ENCODE results near the gene PSMD9. TPM values are rescaled to one million over a fixed set of nuclear protein-coding genes. Genes with fewer than 3 reads are reported as not detected.

PSMD9 gene
- total RNA-seq, 1 donor from 2014 or later, result 38.8 TPM

- Mint-ChIP-seq H3K4me1 (ENCODE audit: low read depth) (peaks cover 2% of the 10 kb centered on the region), H3K36me3 (ENCODE audit: insufficient read depth) (peaks cover 5% of the 10 kb centered on the region), H3K4me3 (ENCODE audit: low read depth) (peak within 1 kb of the TSS; percentile 70), H3K27me3 (no peaks in the 10 kb centered on the region), H3K9me3 (ENCODE audit: low read depth) (no peaks in the 10 kb centered on the region), H3K27ac (peak within 1 kb of the TSS; percentile 86)
- peak; percentile 65 for TF ChIP-seq CTCF (IDR thresholded peaks at IDR 0.05; ENCODE audit: unreplicated experiment)
- DNase-seq (ENCODE audit: low spot score, unreplicated experiment), result peak; percentile 83
These were observed 29.5 kb downstream of the PSMD9 start, which contains the start of gene CFAP251 for GRCh38 chr12:121917950-121918678. Gene CFAP251 (plus strand): TSS chr12:121918592. CDS start chr12:121921306, 2,714 bp downstream.

DNA sequence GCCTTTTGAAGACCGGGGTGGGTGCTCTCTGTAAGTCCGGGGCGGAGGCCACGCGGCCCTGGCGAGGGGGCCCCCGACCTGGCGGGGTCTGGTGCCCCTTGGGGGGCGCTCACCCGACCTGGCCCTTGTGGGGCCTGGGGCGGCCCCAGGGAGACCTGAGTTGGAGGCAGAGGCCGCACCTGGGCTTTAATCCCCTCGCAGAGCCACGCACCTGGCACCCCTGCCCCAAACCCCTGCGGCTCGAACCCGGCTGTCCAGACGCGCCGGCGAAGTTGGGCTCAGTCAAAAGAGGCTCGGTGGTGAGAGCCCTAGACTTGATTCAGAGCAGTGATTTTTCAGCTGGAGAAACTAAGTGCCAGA, 30.1 kb downstream of the PSMD9 start:
- Mint-ChIP-seq H3K4me1 (ENCODE audit: low read depth) (peaks cover 2% of the 10 kb centered on the region), H3K9me3 (ENCODE audit: low read depth) (no peaks in the 10 kb centered on the region), H3K27ac (no peak overlapping the region), H3K27me3 (peaks cover 2% of the 10 kb centered on the region), H3K36me3 (ENCODE audit: insufficient read depth) (peaks cover 5% of the 10 kb centered on the region), H3K4me3 (ENCODE audit: low read depth) (peak overlapping the region; percentile 70)
- DNase-seq (ENCODE audit: low spot score, unreplicated experiment), result no peak
- no peak for TF ChIP-seq CTCF (IDR thresholded peaks at IDR 0.05; ENCODE audit: unreplicated experiment)

DNA sequence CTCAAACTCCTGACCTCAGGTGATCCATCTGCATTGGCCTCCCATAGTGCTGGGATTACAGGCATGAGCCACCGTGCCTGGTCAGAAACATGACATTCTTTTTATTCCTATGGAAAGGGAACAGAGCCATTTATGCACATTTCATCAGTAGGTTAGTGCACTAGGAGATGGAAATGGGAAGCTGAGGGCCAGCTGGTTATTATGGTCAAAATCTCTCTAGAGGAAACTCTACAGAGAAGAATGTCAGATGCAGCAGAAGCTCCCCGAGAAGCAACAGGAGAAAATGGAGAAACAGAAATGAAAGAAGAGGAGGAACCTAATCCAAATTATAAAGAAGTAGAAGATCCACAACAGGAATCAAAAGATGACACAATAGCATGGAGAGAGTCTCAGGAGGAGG, 32.5 kb downstream of the PSMD9 start:
- H3K27ac Mint-ChIP-seq, result no peak overlapping the region
- H3K4me3 Mint-ChIP-seq (ENCODE audit: low read depth), result no peak overlapping the region
- H3K4me1 Mint-ChIP-seq (ENCODE audit: low read depth), result peaks cover 10% of the 10 kb centered on the region
- H3K27me3 Mint-ChIP-seq, result peaks cover 6% of the 10 kb centered on the region
- peaks cover 5% of the 10 kb centered on the region for H3K36me3 Mint-ChIP-seq (ENCODE audit: insufficient read depth)
- TF ChIP-seq CTCF (IDR thresholded peaks at IDR 0.05; ENCODE audit: unreplicated experiment), result no peak
- H3K9me3 Mint-ChIP-seq (ENCODE audit: low read depth), result no peaks in the 10 kb centered on the region
- DNase-seq (ENCODE audit: low spot score, unreplicated experiment), result no peak

- TF ChIP-seq CTCF (IDR thresholded peaks at IDR 0.05; ENCODE audit: unreplicated experiment), result no peak
- Mint-ChIP-seq H3K36me3 (ENCODE audit: insufficient read depth) (peaks cover 2% of the 10 kb centered on the region), H3K4me3 (ENCODE audit: low read depth) (no peak overlapping the region), H3K27ac (peak overlapping the region; percentile 73), H3K27me3 (peaks cover 6% of the 10 kb centered on the region), H3K9me3 (ENCODE audit: low read depth) (no peaks in the 10 kb centered on the region), H3K4me1 (ENCODE audit: low read depth) (peaks cover 9% of the 10 kb centered on the region)
- no peak for DNase-seq (ENCODE audit: low spot score, unreplicated experiment)
These were observed 36.7 kb downstream of the PSMD9 start for GRCh38 chr12:121925358-121925695.

GRCh38 chr12:121926874-121927706, 38.5 kb downstream of the PSMD9 start:
- Mint-ChIP-seq H3K27ac (no peak overlapping the region), H3K36me3 (ENCODE audit: insufficient read depth) (peaks cover 2% of the 10 kb centered on the region)
- TF ChIP-seq CTCF (IDR thresholded peaks at IDR 0.05; ENCODE audit: unreplicated experiment), result no peak

More at GRCh38 chr12:121926874-121927706, 38.5 kb downstream of the PSMD9 start:
- H3K9me3 Mint-ChIP-seq (ENCODE audit: low read depth), result no peaks in the 10 kb centered on the region
- peaks cover 11% of the 10 kb centered on the region for H3K4me1 Mint-ChIP-seq (ENCODE audit: low read depth)
- no peak for DNase-seq (ENCODE audit: low spot score, unreplicated experiment)
- H3K27me3 Mint-ChIP-seq, result peaks cover 6% of the 10 kb centered on the region
- H3K4me3 Mint-ChIP-seq (ENCODE audit: low read depth), result no peak overlapping the region

Data from progenitor cell of endocrine pancreas (in vitro differentiated cells).